Stimulated activated CD4-positive, alpha-beta T cell treated with anti-CD3 and anti-CD28 coated beads, TNF-alpha, amount 100 ng/mL, for 48 hours (primary cell): ENCODE results near the gene NIPAL3.
"Not testable (repeated sequence)": the region's sequence is repeated elsewhere in the genome, so short reads cannot be mapped to it uniquely, and the experiment has no call there.

Experiments
- DNase-seq, 3 donors: peaks; one replicate each; pipeline ENCODE4 v3.0.0-alpha.2; 2020; ENCODE audit warnings: low read depth in 3 of 3

The NIPAL3 gene

GRCh38 chr1:24421502-24421901 lies 5.9 kb downstream of the NIPAL3 start:
- no peak for DNase-seq

GRCh38 chr1:24424207-24424606 lies 8.6 kb downstream of the NIPAL3 start:
- DNase-seq, result no peak

- DNase-seq, result no peak
Measured at GRCh38 chr1:24424990-24425389, 9.4 kb downstream of the NIPAL3 start.

- DNase-seq, result no peak
Measured at GRCh38 chr1:24425441-24425840, 9.8 kb downstream of the NIPAL3 start.

DNA sequence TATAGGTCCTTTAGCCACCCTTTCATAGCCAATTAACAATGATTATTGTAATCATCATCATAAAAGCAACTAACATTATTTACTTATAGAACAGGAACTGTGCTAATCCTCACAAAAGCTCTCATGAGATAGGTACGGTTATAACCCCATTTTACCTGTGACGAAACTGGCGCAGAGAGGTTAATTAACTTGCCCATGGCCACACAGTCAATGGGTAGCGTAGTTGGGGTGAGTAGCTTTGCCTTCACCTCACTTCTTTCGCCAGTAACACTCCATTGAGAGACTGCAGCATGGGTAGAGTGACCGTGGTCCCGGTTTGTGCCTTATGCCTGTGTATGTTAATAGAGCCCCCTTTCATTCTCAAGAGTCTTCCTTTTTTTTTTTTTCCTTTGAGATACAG lies 10.3 kb downstream of the NIPAL3 start:
- DNase-seq, result no peak

GRCh38 chr1:24426744-24427544 lies 11.3 kb downstream of the NIPAL3 start:
- DNase-seq, result no peak

DNA sequence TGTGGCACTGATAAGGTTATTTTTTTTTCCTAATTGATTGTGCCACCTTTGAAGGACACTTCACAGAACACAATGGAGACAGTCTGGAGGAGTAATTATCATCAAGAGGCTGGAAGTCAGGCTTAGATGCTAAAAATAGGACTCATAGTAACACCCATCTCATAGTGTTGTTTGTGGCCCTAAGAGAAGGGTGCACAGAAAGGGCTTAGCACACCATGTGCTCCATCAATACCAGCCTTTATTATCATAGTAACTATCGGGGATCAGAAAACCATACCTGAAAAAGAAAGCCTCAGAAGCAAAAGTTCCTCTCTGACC lies 11.9 kb downstream of the NIPAL3 start:
- no peak for DNase-seq

GRCh38 chr1:24435782-24436365 lies 20.3 kb downstream of the NIPAL3 start:
- no peak for DNase-seq

- no peak for DNase-seq
Measured at GRCh38 chr1:24437631-24438396, 22.2 kb downstream of the NIPAL3 start.

- no peak for DNase-seq
Measured at GRCh38 chr1:24438423-24438901, 22.9 kb downstream of the NIPAL3 start.

- no peak for DNase-seq
Measured at GRCh38 chr1:24440436-24440835, 24.8 kb downstream of the NIPAL3 start.

DNA sequence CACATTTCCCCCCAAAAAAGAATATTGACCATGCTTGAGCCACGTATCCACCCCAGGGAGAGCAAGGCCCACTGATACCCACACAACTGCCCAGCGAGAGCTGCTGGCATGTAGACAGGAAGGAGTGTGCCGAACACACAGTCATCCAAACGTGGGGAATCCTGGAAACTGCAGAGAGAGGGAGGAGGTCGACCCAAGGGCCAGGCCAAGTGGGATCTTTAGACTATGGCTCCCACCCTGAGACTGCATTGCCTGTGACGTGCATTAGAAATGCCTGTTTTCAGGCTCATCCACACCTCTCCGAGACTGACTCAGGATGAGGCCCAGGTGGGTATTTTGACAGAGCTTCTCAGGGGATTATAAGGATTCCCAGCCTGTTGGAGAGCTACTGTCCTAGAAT lies 25.9 kb downstream of the NIPAL3 start:
- DNase-seq, result no peak

DNA sequence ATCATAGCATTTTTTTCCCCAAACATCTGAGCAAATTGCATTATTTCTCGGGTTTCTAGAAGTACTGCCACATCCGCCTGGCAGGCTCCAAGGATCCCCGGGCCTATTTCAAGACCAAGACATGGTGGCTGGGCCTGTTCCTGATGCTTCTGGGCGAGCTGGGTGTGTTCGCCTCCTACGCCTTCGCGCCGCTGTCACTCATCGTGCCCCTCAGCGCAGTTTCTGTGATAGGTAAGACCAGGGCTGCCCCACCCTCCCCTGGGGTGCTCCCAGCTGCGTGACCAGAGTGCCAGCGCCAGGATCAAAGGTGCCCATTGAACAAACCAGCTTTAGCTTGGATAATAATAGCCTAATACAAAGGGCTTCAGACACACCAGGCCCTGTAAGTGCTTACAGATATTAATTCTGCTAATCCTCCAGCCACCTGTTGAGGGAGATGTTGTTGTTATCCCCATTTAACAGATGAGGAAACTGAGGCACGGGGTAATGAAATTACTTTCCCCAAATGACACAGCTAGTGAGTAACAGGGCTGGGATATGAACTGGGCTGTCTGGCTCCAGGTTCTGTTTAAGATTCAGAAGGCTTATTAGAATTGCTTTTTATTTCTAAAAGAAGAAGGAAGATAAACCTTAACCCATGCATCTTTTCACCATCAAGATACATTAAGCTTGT lies 26.5 kb downstream of the NIPAL3 start:
- no peak for DNase-seq

- DNase-seq, result no peak
Measured at GRCh38 chr1:24442764-24443163, 27.2 kb downstream of the NIPAL3 start.

DNA sequence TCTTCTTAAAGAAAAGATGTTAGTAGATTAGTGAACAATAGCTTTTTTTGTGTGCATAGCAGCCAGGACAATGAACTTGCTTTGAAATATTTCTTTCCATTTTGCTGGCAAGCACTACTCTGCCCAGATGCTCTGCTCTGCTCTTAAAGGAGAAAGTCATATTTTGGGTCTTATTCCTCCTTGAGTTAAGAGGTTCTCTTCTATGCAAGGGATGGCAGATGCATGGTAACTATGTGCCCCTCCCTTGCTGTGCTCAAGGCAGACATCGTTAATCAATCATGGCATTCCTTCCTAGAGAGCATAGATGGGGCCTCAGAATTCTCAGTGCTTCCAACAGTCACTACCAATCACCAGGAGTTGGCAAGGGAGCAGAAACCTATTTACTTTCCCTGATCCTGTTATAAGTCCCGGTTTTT lies 27.6 kb downstream of the NIPAL3 start:
- no peak for DNase-seq

DNA sequence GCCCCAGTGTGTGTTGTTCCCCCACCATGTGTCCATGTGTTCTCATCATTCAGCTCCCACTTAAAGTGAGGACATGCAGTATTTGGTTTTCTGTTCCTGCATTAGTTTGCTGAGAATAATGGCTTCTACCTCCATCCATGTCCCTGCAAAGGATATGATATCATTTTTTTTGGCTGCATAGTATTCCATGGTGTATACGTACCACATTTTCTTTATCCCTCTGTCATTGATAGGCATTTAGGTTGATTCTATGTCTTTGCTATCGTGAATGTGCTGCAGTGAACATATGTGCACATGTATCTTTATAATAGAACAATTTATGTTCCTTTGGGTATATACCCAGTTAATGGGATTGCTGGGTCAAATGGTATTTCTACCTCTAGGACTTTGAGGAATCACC lies 30.8 kb downstream of the NIPAL3 start:
- DNase-seq, result not testable (repeated sequence)

DNA sequence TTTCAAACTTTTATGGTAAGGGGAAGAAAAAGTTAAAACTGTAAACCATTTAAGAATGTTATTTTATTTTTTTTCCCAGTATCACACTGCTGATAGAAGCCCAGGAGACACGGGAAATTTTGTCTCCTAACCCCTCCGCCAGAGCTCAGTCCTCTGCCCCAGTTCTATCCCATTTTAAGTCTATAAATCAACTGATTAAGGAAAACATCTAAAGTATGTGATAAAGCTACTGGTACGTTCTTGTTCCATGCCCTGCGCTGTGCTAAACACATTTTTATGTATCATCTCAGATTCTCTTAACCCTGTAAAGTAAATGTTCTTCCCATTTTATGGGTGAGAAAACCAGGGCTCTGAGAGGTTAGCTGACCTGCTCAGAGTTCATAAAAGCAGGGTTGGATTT lies 34.7 kb downstream of the NIPAL3 start:
- no peak for DNase-seq

GRCh38 chr1:24450857-24451397 lies 35.3 kb downstream of the NIPAL3 start:
- DNase-seq, result no peak

DNA sequence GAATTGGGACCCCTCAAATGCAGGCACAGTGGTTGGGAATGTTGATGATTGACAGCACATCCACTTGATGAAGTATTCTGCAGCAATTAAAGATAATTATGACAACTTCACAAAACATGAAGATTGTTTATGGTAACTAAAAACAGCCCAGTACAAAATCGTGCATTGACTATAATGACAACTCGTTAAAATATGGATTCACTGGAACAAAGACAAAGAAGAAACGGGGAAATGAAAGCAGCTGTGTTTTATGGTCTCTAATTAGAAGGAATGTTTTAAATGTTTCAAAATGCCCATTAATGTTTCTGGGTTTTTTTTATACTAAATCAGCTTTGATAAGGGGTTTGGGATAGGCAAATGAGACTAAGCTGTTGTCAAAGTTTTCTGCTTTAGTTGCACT lies 36.1 kb downstream of the NIPAL3 start:
- no peak for DNase-seq

DNA sequence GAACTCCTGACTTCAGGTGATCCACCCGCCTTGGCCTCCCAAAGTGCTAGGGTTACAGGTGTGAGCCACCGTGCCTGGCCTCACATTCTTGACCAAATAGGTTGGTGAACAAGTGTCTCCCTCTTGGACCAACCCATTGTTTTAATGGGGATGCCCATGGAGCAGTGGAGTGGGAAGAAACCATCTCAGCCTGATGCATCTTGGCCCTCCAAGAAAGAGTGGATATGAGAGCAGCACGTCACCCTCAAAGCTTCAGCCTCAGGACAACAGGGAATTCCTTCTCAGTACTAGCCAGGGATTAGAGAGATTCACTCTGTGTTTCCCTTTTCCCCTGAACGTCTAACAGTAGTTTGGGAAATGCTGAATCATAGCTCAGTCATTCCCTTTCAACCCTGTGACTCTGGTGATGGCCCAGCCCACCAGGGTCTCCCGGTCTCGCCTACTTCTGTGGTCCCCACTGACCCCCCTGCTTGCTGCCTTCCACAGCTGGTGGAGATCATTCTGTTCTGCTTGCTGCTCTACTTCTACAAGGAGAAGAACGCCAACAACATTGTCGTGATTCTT lies 37.4 kb downstream of the NIPAL3 start:
- DNase-seq, result no peak

- no peak for DNase-seq
Measured at GRCh38 chr1:24454673-24455072, 39.1 kb downstream of the NIPAL3 start.

DNA sequence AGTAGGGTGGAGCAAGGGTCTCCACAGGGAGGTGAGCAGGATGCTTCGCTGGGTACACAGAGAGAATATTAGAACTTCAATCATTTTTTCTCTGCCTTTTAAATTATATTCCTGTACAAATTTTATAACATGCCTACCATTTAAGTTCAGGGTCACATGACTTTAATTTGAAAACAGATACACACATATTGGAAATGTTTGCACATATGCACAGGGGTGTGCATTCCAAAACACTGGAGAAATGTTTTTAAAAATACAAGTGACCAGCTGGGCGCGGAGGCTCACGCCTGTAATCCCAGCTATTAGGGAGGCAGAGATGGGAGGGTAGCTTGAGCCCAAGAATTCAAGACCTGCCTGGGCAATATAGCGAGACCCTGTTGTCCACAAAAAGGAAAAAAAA lies 39.7 kb downstream of the NIPAL3 start:
- DNase-seq, result no peak
